GM11168 (cell line): Measurements from ENCODE around the gene NSD2.
"Not testable (repeated sequence)": the region's sequence is repeated elsewhere in the genome, so short reads cannot be mapped to it uniquely, and the experiment has no call there.

ENCODE experiments used
- in situ Hi-C: fragments of 300-500 bp; cut with MboI; formaldehyde crosslinking; loops from one replicate; pipeline ENCODE4 v1.12.0; 2022; ENCODE audit warnings: low sequenced_read_pairs; ENCODE audit not compliant: unreplicated experiment

Gene NSD2

DNA sequence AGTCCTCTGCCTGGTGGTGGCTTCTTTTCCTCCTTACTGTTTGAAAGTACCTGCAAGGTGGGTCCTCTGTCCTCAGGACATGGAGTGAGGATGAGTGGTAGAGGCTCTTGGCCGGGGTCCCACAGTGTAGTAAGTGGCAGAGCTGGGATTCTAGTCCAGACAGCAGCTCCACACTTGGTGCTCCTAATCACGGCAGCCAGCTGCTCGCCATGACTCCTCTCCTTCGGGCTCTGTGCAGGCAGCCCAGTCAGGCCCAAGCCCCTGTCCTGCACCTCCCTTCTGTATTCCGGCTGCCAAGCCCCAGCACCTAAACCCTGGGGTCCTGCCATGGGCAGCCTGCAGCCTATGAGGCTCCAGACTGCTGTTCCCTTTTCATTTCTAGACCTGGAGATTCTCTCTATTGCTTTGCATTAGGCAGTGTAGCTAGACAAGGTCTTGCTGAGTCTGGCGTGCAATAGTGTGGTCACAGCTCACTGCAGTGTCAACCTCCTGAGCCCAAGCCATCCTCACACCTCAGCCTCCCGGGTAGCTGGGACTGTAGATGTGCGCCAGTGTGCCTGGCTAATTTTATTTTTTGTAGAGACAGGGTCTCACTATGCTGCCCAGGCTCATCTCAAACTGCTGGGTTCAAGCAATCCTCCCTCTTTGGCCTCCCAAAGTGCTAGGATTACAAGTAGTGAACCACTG is 24.9 kb downstream of the NSD2 start:
- in situ Hi-C loops = no loop called here

DNA sequence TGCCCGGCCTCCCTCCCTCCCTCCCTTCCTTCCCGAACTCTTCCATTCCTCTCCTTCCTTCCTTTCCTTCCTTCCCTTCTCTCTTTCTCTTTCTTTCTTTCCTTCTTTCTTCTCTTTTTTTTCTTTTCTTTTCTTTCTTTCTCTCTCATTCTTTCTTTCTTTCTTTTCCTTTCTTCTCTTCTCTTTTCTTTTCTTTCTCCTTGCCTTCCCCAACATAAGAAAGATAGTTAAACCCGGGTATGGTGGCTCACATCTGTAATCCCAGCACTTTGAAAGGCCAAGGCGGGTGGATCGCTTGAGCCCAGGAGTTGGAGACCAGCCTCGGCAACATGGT is 25.4 kb downstream of the NSD2 start:
- in situ Hi-C loops = no loop called here

DNA sequence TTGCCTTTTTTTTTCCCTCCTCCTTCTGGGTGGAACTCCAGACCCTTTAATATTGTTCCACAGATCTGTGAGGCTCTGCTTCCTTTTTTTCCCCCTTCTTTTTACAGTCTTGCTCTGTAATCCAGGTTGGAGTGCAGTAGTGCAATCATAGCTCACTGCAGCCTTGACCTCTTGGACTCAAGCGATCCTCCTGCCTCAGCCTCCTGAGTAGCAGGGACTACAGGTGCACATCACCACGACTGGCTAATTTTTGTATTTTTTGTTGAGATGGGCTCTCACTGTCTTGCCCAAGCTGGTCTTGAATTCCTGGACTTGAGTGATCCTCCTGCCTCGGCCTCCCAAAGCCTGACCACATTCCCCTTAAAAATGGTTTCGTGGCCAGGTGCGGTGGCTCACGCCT is 26.8 kb downstream of the NSD2 start:
- in situ Hi-C loops = no loop called here

DNA sequence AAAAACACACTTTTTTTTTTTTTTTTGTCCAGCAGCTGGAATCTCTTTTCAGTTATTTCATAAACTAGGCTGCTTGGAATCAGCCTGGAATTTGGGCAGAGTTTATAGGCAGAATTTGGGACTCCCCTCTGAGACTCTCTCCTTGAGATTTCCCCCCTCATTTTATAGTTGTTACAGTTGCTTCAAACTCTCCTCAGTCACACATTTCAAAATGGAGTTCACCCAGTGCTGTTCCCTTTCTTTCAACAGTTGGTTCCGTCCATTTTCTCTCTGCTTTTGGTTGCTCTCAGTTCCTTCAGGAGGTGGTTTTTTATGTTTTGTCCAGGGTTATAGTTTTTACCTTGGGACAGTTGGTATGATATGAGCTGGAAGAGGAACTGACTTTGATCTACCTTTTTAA is 27.5 kb downstream of the NSD2 start:
- in situ Hi-C loops = no loop called here

DNA sequence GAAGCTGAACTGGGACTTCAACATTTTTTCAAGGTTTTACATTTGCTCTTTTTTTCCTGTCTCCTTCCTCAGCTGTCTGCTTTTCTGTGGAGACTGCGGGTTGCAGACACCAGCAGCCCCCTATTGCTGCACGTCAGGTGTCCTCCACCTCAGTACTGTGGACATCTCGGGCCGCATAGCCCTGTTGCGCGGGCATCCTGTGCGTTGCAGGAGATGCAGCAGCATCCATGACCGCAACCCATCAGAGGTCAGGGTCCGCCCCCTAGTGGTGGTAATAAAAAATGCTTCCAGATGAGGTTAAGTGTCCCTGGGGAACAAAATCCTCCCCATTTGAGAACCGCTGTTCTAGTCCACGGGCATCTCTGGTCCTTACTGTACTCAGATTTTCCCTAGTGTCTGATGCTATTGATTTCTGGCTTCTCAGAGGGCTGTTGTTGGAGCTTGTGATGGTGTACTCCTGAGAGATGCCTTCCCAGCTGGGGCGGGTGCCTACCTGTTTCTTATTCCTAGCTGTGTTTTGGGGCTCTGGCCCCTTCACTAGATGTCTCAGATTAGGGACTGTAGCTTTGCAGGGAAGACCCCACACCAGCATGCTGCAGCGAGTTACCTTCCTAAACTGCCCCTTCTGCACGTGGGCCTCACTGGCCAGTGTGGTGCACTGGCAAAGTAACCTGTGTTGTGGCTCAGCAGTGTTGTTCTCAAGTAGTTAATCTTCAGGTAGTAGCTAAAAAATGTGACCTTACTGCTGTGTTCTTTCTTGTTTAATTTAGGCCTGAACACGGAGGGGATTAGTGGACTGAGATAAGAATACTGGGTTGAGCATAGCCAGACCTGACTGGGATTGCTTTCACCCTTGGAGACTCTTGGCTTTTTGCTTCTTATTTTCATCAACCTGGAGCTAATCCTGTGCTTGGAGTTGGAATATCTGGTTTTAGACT is 28.2 kb downstream of the NSD2 start:
- in situ Hi-C loops = no loop called here

DNA sequence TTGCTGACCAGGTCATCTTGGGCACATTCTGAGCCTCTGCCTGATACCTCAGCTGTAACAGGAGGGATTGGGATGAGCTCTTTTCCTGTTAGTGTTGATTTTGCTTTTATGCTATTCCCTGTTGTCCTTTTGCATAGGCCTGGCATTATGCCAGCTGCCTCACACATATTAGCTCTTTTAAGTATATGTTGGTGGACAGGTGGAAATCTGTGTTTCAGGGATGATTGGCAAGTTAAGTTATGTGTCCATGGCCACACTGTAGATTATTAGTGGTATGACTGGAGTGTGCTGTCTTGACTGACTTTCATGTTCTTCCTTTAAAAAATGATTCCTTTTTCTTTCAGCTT is 28.9 kb downstream of the NSD2 start:
- in situ Hi-C loops = no loop called here

DNA sequence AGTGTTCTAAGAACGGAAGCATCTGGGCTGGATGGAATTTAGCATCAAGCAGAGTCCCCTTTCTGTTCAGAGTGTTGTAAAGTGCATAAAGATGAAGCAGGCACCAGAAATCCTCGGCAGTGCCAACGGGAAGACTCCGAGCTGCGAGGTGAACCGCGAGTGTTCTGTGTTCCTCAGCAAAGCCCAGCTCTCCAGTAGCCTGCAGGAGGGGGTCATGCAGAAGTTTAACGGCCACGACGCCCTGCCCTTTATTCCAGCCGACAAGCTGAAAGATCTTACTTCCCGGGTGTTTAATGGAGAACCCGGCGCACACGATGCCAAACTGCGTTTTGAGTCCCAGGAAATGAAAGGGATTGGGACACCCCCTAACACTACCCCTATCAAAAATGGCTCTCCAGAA is 29.4 kb downstream of the NSD2 start:
- in situ Hi-C loops = no loop called here

DNA sequence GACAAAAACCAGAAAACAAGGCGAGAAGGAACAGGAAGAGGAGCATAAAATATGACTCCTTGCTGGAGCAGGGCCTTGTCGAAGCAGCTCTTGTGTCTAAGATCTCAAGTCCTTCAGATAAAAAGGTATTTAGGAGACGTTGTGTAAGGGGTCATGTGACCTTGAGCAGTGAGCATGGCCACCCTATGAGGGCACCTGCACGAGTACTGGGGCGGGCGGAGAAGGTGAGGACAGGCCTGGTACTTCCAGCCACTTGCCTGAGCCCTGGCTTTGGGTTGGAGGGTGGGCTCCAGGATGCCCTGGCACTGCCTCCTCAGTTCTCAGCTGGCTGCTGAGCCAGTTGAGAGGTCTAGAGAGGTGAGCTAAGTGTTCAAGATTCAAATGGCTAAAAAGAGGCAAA is 29.9 kb downstream of the NSD2 start:
- in situ Hi-C loops = no loop called here

DNA sequence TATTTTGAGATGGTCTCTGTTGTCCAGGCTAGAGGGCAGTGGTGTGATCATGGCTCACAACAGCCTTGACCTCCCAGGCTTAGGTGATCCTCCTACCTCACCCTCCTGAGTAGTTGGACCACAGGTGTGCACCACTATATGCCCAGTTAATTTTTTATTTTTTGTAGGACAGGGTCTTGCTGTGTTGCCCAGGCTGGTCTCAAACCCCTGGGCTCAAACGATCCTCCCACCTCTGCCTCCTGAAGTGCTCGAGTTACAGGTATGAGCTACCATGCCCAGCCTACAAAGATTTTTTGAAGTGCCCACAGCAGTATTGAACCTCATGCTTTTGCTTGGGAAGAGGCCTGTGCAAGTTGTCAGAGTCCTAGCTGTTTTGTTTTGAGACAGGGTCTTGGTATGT is 31.1 kb downstream of the NSD2 start:
- in situ Hi-C loops = no loop called here

DNA sequence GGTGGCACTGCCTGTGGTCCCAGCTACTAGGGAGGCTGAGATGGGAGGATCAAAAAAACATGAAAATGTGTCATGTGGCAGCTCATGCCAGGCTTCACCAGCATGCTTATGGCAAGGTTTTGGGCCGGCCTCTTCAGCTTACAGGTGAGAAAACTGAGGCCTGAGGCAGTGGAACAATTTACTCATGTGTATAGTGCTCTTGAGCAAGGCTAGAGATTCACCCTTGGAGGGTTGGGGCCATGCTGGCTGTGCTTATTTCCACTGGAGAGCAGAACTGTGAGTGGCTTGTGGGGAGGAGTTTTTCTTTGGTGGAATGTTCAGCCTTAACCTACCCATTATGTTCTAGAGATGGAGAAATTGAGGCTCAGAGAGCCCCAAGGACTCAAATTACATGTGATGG is 31.8 kb downstream of the NSD2 start:
- in situ Hi-C loops = no loop called here

DNA sequence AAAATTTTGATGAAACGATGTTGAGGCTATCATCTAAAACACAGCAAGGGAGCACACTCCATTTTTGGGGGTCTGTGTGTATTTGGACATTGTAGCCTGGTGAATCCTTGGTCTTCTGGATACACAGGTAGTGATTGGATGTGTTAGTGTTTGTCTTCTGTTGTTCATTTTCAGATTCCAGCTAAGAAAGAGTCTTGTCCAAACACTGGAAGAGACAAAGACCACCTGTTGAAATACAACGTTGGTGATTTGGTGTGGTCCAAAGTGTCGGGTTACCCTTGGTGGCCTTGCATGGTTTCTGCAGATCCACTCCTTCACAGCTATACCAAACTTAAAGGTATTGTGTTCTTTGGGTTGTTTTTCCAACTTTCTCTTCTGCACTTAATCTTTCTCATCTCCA is 32.8 kb downstream of the NSD2 start:
- in situ Hi-C loops = no loop called here

DNA sequence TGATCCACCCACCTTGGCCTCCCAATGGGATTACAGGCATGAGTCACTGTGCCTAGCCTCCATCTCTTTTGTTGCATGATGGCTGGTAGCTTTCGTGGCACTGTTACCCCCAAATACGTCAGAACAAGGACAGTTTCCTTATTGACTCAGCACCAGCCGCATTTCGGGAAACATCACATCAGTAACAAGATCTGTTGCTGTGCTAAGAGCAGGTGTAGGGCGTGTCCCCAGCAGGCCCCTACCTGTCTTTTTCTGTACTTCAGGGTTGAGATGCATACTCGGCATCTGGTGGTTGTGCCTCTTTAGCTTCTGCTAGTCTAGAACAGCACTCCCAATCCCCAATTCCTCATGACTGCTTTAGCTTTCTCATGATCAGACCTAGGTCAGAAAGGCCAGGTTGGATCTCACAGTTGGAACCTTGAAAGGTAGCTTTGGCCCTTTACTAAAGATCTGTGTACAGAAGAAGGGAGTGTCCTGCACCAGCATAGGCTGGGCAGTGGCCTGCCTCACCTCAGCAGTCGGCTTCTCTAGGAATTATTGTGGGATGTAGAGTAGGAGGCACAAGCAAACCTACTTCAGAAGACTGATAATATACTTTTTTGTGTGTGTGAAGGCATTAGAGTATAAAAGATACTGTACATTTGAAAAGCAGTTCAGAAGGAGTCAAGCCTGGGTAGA is 36.8 kb downstream of the NSD2 start:
- in situ Hi-C loops = no loop called here

DNA sequence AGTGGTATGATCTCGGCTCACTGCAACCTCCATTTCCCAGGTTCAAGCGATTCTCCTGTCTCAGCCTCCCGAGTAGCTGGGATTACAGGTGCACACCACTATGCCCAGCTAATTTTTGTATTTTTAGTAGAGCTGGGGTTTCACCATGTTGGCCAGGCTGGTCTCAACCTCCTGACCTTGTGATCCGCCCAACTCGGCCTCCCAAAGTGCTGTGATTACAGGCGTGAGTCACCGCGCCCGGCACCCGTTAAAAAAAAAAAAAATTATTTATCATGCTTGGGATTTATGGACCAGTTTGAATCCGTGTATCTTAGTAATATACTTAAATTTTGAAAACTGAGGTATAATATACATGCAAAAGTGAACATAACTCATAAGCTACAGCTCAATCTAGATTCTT is 38.5 kb downstream of the NSD2 start:
- in situ Hi-C loops = not testable (repeated sequence)

DNA sequence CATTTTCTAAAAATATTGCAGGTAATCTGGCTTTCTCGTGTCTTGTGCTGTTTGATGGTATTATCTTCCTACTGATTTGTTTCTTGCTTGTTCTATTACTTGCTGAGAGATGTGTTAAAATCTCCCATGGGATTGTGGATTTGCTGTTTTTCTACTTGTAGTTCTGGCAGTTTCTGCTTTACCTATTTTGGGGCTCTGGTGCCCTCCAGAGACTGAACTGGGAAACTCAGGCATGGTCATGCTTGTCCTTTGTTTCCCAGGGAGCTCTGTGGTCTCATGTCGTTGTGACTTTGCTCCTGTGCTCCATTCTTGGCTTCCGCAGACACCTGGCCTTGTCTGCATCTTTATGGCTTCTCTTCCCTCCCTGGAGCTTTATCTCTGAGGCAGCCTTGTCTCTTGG is 39.5 kb downstream of the NSD2 start:
- in situ Hi-C loops = no loop called here

DNA sequence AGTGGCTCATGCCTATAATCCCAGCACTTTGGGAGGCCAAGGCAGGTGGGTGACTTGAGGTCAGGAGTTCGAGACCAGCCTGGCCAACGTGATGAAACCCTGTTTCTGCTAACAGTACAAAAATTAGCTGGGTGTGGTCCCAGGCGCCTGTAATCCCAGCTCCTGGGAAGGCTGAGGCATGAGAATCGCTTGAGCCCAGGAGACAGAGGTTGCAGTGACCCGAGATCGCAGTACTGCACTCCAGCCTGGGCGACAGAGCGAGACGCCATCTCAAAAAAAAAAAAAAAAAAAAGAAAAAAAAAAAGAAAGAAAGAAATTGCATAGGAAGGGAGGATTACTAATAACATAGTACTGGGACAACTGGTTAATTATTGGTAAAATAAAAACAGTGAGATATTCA is 40.1 kb downstream of the NSD2 start:
- in situ Hi-C loops = not testable (repeated sequence)

DNA sequence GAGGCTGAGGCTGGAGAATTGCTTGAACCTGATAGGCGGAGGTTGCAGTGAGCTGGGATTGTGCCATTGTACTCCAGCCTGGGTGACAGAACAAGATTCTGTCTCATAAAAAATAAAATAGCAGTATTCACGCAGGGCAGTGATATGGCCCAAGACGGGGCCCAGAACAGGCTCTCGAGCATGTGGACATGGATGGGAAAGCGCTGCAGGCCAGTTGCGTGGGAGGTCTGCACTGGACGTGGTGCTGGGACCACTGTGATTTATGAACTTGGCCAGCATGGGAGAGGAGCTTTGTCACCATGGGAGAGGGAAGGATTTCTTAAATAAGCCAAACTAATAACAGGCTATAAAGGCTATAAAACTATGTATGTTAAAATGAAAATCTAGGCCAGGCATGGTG is 51.6 kb downstream of the NSD2 start:
- in situ Hi-C loops = no loop called here

DNA sequence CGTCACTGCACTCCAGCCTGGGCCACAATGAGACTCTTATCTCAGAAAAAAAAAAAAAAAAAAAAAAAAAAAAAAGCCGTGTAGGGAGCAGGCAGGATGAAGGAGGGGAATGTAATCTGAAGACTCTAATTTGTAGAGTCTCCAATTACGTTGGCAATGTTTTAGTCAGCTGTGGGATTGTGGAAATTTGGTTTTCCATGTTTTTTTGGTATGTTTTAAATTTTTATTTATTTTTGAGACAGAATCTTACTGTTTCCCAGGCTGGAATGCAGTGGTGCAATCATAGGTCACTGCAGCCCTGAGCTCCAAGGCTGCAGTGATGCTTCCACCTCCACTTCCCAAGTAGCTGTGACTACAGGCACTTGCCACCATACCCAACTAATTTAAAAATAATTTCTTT is 56.5 kb downstream of the NSD2 start:
- in situ Hi-C loops = no loop called here

DNA sequence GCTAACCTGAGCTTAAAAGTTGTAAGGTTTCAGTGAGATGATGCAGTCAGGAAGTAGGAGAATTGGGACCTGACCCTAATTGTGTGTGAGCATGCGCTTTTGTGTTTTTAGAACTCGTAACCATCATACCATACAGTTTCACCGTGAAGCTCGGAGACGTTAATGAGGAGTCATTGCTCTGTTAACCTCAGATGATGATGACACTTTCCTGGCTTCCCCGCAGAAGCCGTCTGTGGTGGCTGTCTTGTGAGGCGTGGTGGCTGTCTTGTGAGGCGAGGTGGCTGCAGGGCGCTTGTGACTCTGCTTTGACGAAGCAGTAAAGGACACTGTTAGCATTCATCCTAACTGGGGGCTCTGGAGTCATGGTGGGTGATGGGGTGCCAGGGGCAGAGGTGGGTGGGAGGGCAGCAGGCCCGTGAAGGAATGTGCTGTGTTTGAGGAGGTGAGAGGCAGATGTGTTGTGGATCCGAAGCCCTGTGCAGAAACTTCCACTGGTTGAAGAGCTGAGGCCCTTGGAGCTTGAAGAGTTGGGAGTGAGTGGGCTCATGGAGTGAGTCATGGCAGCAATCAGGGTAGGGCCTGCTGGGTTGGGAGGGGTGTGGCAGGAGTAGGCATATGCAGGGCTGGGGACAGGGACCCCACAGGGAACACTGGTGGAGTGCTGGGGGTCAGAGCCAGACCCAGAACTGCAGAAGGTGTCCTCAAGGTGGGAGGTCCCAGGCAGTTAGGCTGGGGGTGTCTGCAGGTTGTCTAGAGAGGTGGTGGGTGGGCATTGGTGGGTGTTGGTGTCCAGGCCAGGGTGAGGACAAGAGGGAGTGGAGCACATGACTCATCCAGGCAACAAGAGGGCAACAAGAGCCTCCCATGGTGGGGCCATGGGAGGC is 57.4 kb downstream of the NSD2 start:
- in situ Hi-C loops = no loop called here

DNA sequence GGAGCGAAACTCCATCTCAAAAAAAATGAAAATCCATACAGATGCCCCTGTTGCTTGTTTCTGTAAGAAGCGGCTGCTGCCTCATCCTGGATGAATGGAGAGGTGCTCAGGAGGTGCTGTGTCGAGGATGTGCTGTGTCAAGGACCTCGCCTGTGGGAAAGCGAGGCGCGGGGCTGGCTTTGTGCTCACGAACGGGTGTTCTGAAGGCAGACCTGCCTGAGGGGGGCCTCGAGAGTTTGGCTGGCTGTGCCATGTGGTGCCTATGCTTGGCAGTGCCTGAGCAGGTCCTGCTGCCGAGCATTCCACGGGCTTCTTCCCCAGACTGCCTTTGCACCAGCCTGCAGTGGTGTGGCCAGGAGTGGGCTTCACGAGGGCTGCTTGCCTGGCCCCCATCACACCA is 61.5 kb downstream of the NSD2 start:
- in situ Hi-C loops = no loop called here

DNA sequence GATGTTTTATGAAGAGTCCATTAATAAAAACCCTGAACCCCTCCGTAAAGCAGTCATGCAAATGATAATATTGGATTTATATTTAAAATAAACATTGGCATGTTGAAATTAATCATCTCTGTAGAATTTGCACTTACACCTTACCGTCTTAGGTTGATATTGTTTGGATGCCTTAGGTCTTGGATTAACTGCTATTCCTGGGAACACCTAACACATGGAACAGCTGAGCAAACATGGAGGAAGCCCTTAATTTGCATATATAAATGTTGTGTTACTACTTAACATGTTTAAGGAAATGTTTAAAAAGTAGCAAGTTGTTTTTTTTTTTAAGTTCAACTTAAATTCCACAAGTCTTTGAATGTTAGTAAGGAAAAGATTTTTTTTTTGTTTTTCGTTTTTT is 62.5 kb downstream of the NSD2 start:
- in situ Hi-C loops = no loop called here

DNA sequence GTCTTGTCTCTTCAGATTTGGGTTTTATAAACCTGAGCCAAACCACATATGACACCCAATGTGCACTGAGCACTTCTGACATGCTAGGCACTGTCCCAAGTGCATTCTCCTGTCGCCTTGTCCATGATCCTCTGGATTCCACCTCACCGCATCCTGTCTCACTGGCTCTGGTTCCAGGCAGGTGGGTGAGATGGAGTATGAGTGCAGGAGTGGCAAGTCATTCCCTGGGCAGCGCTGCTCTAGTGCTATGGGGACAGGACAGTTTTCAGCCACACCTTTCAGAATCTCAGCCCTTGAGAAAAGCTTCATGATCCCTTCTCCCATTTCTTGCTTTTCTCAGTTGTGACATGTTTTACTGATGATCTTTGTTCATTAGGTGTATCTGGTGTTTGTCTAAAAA is 66.4 kb downstream of the NSD2 start:
- in situ Hi-C loops = no loop called here
